NT2/D1 (cell line): ENCODE results near the gene HKDC1.

Experiments
- SUZ12 ChIP-seq: IDR thresholded peaks from 2 replicates; pipeline ENCODE4 v1.6.1; 2011; ENCODE audit not compliant: insufficient read length, insufficient read depth; ENCODE audit errors: extremely low read depth
- YY1 ChIP-seq: IDR thresholded peaks from 2 replicates; pipeline ENCODE4 v1.6.1; 2011; ENCODE audit not compliant: insufficient read length, insufficient read depth
- ZNF274 ChIP-seq: IDR thresholded peaks from 2 replicates; pipeline ENCODE4 v1.6.1; 2011; ENCODE audit warnings: mild to moderate bottlenecking, low read depth, low read length

GRCh38 chr10:69239816-69240434 is 19.8 kb downstream of the HKDC1 start:
- TF ChIP-seq SUZ12 (no peak), ZNF274 (no peak), YY1 (no peak)
